K562 (cell line): Measurements from ENCODE around the gene WDR20. TPM values are rescaled to one million over a fixed set of nuclear protein-coding genes. Genes with fewer than 3 reads are reported as not detected.

Source experiments
- ATAC-seq: fragments of 200-7000 bp; cut with Tn5 transposase; 3 replicates; pipeline ENCODE4 v1.9.1; 2020; ENCODE audit warnings: moderate library complexity
- BruUV-seq: library from RNA; stranded (reverse); fragments of 400-500 nt; replicated peaks from 2 replicates; lab custom pipeline; 2021; lab: Mats Ljungman, UMichigan
- CTCF ChIA-PET: fragments of 300-600 bp; formaldehyde crosslinking; extraction: SDS; loops from one replicate; lab custom pipeline; 2021; ENCODE audit warnings: low intra/inter-chr PET ratio; lab: Yijun Ruan, JAX
- POLR2A ChIA-PET: fragments of 300-600, 350-650 bp; sonication (Branson Sonifier 250); formaldehyde crosslinking; extraction: SDS; loops from one replicate; lab custom pipeline; 2021; ENCODE audit warnings: antibody characterized with exemption, inconsistent platforms; lab: Yijun Ruan, JAX
- DNase-seq, 4 experiments: peaks; one replicate each; pipeline versions ENCODE4 v3.0.0 to v3.0.0-alpha.2; 2011 to 2018; ENCODE audit warnings: low spot score in 3 of 4, mixed read lengths in 3 of 4; ENCODE audit errors: extremely low read depth in 1 of 4
- FAIRE-seq: peaks from 2 replicates; lab custom pipeline; 2011; peaks lifted over from hg19 to GRCh38; lab: Jason Lieb, UNC
- H2AFZ ChIP-seq: 2 replicates; pipeline ENCODE4 v1.6.0; 2011; ENCODE audit warnings: low read depth, low read length, control low read depth, inconsistent platforms
- H3K27ac ChIP-seq: fragments of 200-600 bp; 3 replicates; pipeline ENCODE4 v1.8.0; 2011; ENCODE audit warnings: low read depth, mild to moderate bottlenecking, control low read depth, inconsistent platforms, low read length, moderate library complexity, mixed read lengths; ENCODE audit errors: extremely low read depth
- H3K27me3 ChIP-seq, 2 experiments: fragments of 300-600 bp in 1 of 2; 2 replicates in 1 of 2; 3 replicates in 1 of 2; pipeline versions ENCODE4 v1.6.0 to v1.8.0; 2011; ENCODE audit warnings: inconsistent platforms in 2 of 2, low read length in 2 of 2, mild to moderate bottlenecking in 1 of 2, mixed read lengths in 1 of 2, moderate library complexity in 1 of 2; ENCODE audit not compliant: control insufficient read depth in 2 of 2, insufficient read depth in 2 of 2
- H3K36me3 ChIP-seq: fragments of 300-600 bp; 3 replicates; pipeline ENCODE4 v1.8.0; 2011; ENCODE audit warnings: mild to moderate bottlenecking, low read length, inconsistent platforms; ENCODE audit not compliant: control insufficient read depth, insufficient read depth
- H3K4me1 ChIP-seq, 2 experiments: fragments of 200-600 bp in 1 of 2; replicated peaks in 1 of 2; 2 replicates in 1 of 2; 3 replicates in 1 of 2; pipeline versions ENCODE4 v1.5.1 to v1.8.0; 2011; ENCODE audit warnings: inconsistent platforms in 2 of 2, low read length in 2 of 2, mild to moderate bottlenecking in 1 of 2, mixed read lengths in 1 of 2, moderate library complexity in 1 of 2; ENCODE audit not compliant: control insufficient read depth in 2 of 2, insufficient read depth in 2 of 2
- H3K4me2 ChIP-seq: 2 replicates; pipeline ENCODE4 v1.6.1; 2011; ENCODE audit warnings: low read length, control low read depth, inconsistent platforms, mixed read lengths; ENCODE audit not compliant: insufficient read depth
- H3K4me3 ChIP-seq: fragments of 200-600 bp; sonication (generic), shearing (Covaris generic); 2 replicates; pipeline ENCODE4 v1.5.1; 2016; ENCODE audit warnings: control low read depth, inconsistent platforms
- H3K79me2 ChIP-seq: fragments of 200-600 bp; 3 replicates; pipeline ENCODE4 v1.8.0; 2011; ENCODE audit warnings: low read length, inconsistent platforms; ENCODE audit not compliant: control insufficient read depth, insufficient read depth
- H3K9ac ChIP-seq, 2 experiments: 2 replicates each; pipeline versions ENCODE4 v1.6.0 to v1.6.1; 2011; ENCODE audit warnings: low read depth in 2 of 2, low read length in 2 of 2, control low read depth in 1 of 2, inconsistent platforms in 1 of 2, mild to moderate bottlenecking in 1 of 2, mixed read lengths in 1 of 2; ENCODE audit not compliant: insufficient read depth in 1 of 2
- H3K9me1 ChIP-seq: one replicate; pipeline ENCODE4 v1.6.0; 2011; ENCODE audit warnings: inconsistent platforms, mild to moderate bottlenecking, low read length, moderate library complexity; ENCODE audit not compliant: control insufficient read depth, insufficient read depth
- H3K9me3 ChIP-seq: replicated peaks from 2 replicates; pipeline ENCODE4 v1.5.1; 2011; ENCODE audit warnings: low read depth, low read length, inconsistent platforms; ENCODE audit not compliant: control insufficient read depth, insufficient read depth
- H4K20me1 ChIP-seq: replicated peaks from 2 replicates; pipeline ENCODE4 v1.6.1; 2011; ENCODE audit warnings: low read length, inconsistent platforms, mixed read lengths; ENCODE audit not compliant: control insufficient read depth, insufficient read depth
- CEBPG ChIP-seq, 3 experiments: fragments of 200-800 bp in 1 of 3; sonication (Bioruptor generic) in 1 of 3; sonication (generic) in 1 of 3; formaldehyde crosslinking in 1 of 3; IDR thresholded peaks in 2 of 3; conservative IDR thresholded peaks in 1 of 3; 2 replicates each; pipeline versions ENCODE4 v1.6.1 to v1.8.0; 2016 to 2022; ENCODE audit warnings: missing compliant biosample characterization in 2 of 3, missing genetic modification characterization in 2 of 3, mild to moderate bottlenecking in 1 of 3, missing genetic modification reagents in 1 of 3
- CREM ChIP-seq: IDR thresholded peaks from 2 replicates; pipeline ENCODE4 v1.6.1; 2014; ENCODE audit warnings: antibody characterized with exemption, low read depth
- EP400 ChIP-seq: fragments of 450-650 bp; IDR thresholded peaks from 2 replicates; pipeline ENCODE4 v1.6.1; 2017; ENCODE audit warnings: antibody characterized with exemption, mild to moderate bottlenecking, moderate library complexity
- ETV1 ChIP-seq: fragments of 450-650 bp; conservative IDR thresholded peaks from 2 replicates; pipeline ENCODE4 v1.6.1; 2016; ENCODE audit warnings: missing genetic modification characterization, control low read depth, low read depth, missing compliant biosample characterization
- FOXA3 ChIP-seq, 2 experiments: fragments of 450-650 bp in 1 of 2; sonication (generic) in 1 of 2; formaldehyde crosslinking; IDR thresholded peaks in 1 of 2; conservative IDR thresholded peaks in 1 of 2; 2 replicates each; pipeline versions ENCODE4 v1.4.0 to v1.8.0; 2020 to 2022; ENCODE audit warnings: mild to moderate bottlenecking in 2 of 2, missing genetic modification reagents in 1 of 2
- HDAC6 ChIP-seq: IDR thresholded peaks from 2 replicates; pipeline ENCODE4 v1.6.1; 2012; ENCODE audit warnings: low read depth, mild to moderate bottlenecking, control low read depth, inconsistent platforms, low read length, moderate library complexity
- JUND ChIP-seq, 2 experiments: IDR thresholded peaks; 2 replicates in 1 of 2; 3 replicates in 1 of 2; pipeline ENCODE4 v1.6.1; 2011; ENCODE audit warnings: borderline replicate concordance in 2 of 2, low read depth in 2 of 2, low read length in 2 of 2, improper control_type of control experiment in 1 of 2, missing biosample characterization in 1 of 2, missing genetic modification characterization in 1 of 2, missing genetic modification reagents in 1 of 2
- MYC ChIP-seq, 2 experiments: fragments of 250-450 bp in 1 of 2; sonication (Bioruptor Pico) in 1 of 2; IDR thresholded peaks; 2 replicates each; pipeline versions ENCODE4 v1.5.1 to v1.6.1; 2012 to 2021; ENCODE audit warnings: low read depth in 2 of 2, borderline replicate concordance in 1 of 2, improper control_type of control experiment in 1 of 2, low read length in 1 of 2, mild to moderate bottlenecking in 1 of 2, moderate library complexity in 1 of 2
- TARDBP ChIP-seq: fragments of 450-650 bp; IDR thresholded peaks from 2 replicates; pipeline ENCODE4 v1.6.1; 2016
- TFAM ChIP-seq: fragments of 250-450 bp; sonication (Bioruptor Pico); conservative IDR thresholded peaks from 2 replicates; pipeline ENCODE4 v1.5.0; 2021; ENCODE audit warnings: mild to moderate bottlenecking, moderate library complexity
- WGBS: fragments of 100-300 bp; shearing (Covaris generic); methylation state at CpG from one replicate; pipeline ENCODE4 v1.1.6; 2016; ENCODE audit warnings: low coverage, mixed read lengths; ENCODE audit not compliant: insufficient coverage; ENCODE audit errors: missing lambda C conversion rate; 5-methylcytosine and 5-hydroxymethylcytosine counted together
- in situ Hi-C: fragments of 300-500 bp; cut with MboI; formaldehyde crosslinking; loops from 4 replicates; pipeline ENCODE4 v1.15.0; 2018; ENCODE audit warnings: inconsistent platforms, mixed read lengths
- intact Hi-C: fragments of 100-400 bp; cut with micrococcal nuclease; formaldehyde crosslinking; loops from 2 replicates; pipeline ENCODE4 v1.14.2; 2022
- polyA plus RNA-seq, 8 experiments: library from polyadenylated mRNA; depleted of rRNA in 4 of 8; stranded (reverse) in 5 of 8; unstranded in 3 of 8; fragments of >200 nt; fragmentation: Nextera tagmentation in 2 of 8; fragmentation: Illumina TruSeq in 1 of 8; extraction: Ambion mirVana in 2 of 8; extraction: Trizol in 1 of 8; gene quantifications; 2 replicates each; pipeline versions ENCODE4 v1.2.1 to v1.2.3, GENCODE V29; 2011 to 2014; ENCODE audit warnings: inconsistent platforms in 1 of 8, missing spikeins in 1 of 8
- total RNA-seq, 7 experiments: library from RNA; depleted of rRNA in 6 of 7; stranded (reverse); fragments of >200 nt in 6 of 7; fragmentation: Illumina TruSeq in 2 of 7; extraction: Trizol in 2 of 7; gene quantifications; 2 replicates each; pipeline versions ENCODE4 v1.2.1 to v1.2.3, GENCODE V29; 2011 to 2021; ENCODE audit warnings: low replicate concordance in 1 of 7
- TF ChIP-seq, protein P1 (sequence below), 2 experiments: fragments of 450-650 bp in 1 of 2; sonication (generic) in 1 of 2; formaldehyde crosslinking in 1 of 2; IDR thresholded peaks in 1 of 2; conservative IDR thresholded peaks in 1 of 2; 2 replicates each; pipeline versions ENCODE4 v1.6.1 to v1.8.1; 2016 to 2023; ENCODE audit warnings: mild to moderate bottlenecking in 2 of 2, moderate library complexity in 2 of 2, inconsistent platforms in 1 of 2, missing genetic modification reagents in 1 of 2
- TF ChIP-seq, protein P2 (sequence below): fragments of 450-650 bp; formaldehyde crosslinking; IDR thresholded peaks from 2 replicates; pipeline ENCODE4 v1.4.0; 2020; ENCODE audit warnings: mild to moderate bottlenecking, moderate library complexity
- TF ChIP-seq, protein P3 (sequence below), 2 experiments: fragments of 450-650 bp; conservative IDR thresholded peaks; 2 replicates each; pipeline ENCODE4 v1.6.1; 2017; ENCODE audit warnings: mild to moderate bottlenecking in 2 of 2, moderate library complexity in 2 of 2
- TF ChIP-seq, protein P4 (sequence below): fragments of 250-450 bp; sonication (Bioruptor Pico); IDR thresholded peaks from 2 replicates; pipeline ENCODE4 v1.4.0; 2020; ENCODE audit warnings: mild to moderate bottlenecking

The WDR20 gene
- total and polyA plus RNA-seq, 9 of the 15 experiments (the other 6 are each of a cell fraction or from before 2014, with no cell fraction given), result 7.0 to 15.3 (median 11.8) TPM

DNA sequence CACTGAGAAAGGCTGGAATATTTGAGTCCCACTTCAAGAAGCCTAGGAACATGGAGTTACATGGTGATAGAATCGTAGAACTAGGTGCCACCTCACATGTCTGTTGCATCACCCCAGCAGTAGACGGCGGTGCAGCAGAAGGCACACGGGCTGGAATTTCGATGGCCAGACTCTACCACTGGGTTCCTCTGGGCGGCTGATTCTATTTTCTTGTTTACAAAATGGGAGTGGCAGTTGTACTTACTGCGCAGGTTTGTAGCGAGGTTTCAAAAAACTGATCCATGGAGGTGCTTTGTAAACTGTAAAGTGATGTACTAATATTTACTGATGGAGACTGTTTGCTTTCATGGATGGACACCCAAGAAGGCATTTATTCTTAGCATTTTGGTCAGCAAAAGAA is 45.7 kb downstream of the WDR20 start:
- ChIA-PET CTCF (no interaction called here), POLR2A (no interaction called here)
- BruUV-seq, result no TSS peak
- intact Hi-C loops, result no loop called here
- no peak overlapping the region for H2AFZ ChIP-seq
- H3K4me2 ChIP-seq, result no peak overlapping the region
- no peaks in the 10 kb centered on the region; the same call in 1 of the 2 replicates for H4K20me1 ChIP-seq
- peaks cover 3% of the 10 kb centered on the region; the same call in 1 of the 3 replicates for H3K36me3 ChIP-seq
- no peak overlapping the region; a peak in 1 of 4 replicates for H3K9ac ChIP-seq
- DNase-seq (peak in 1 of 4 experiments; percentile 19), FAIRE-seq (no peak), ATAC-seq (peak; percentile 57)
- H3K9me1 ChIP-seq, result peaks cover 3% of the 10 kb centered on the region
- no peaks in the 10 kb centered on the region for H3K9me3 ChIP-seq
- 60% methylated on average over 6 of the region's 8 CpGs for WGBS
- H3K27me3 ChIP-seq, result no peaks in the 10 kb centered on the region
- no peak overlapping the region for H3K4me3 ChIP-seq
- in situ Hi-C loops, result no loop called here
- no peak overlapping the region for H3K27ac ChIP-seq
- peaks cover 0 to 28% of the 10 kb centered on the region in 2 experiments; a peak in 3 of 5 replicates for H3K4me1 ChIP-seq
- H3K79me2 ChIP-seq, result peaks cover 76% of the 10 kb centered on the region
- TF ChIP-seq, protein P1, sequence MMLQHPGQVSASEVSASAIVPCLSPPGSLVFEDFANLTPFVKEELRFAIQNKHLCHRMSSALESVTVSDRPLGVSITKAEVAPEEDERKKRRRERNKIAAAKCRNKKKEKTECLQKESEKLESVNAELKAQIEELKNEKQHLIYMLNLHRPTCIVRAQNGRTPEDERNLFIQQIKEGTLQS (IDR thresholded peaks at IDR 0.05), result peak; percentile 78
- TF ChIP-seq, protein P1 (CRISPR knock-in tag; conservative IDR thresholded peaks at IDR 0.05), result no peak
- TF ChIP-seq HDAC6, result no peak
- TF ChIP-seq ETV1, result no peak
- peak; percentile 40; the same call in 1 of the 2 replicates for TF ChIP-seq EP400
- TF ChIP-seq CEBPG (CRISPR knock-in tag; IDR thresholded peaks at IDR 0.05), result peak; percentile 42; the same call in 1 of the 2 replicates
- peak in 1 of 2 experiments; percentile 28; a peak in 1 of 4 replicates for TF ChIP-seq CEBPG (tag; conservative IDR thresholded peaks at IDR 0.05 in 1 of 2, IDR thresholded peaks at IDR 0.05 in 1 of 2)
- TF ChIP-seq TARDBP, result no peak
- no peak for TF ChIP-seq CREM
- 0 out of 4 replicates have a peak, but pooled peaks of 1 of the 2 experiments have one; percentile 19 for TF ChIP-seq FOXA3 (CRISPR knock-in tag; conservative IDR thresholded peaks at IDR 0.05 in 1 of 2, IDR thresholded peaks at IDR 0.05 in 1 of 2)
- TF ChIP-seq, protein P2, sequence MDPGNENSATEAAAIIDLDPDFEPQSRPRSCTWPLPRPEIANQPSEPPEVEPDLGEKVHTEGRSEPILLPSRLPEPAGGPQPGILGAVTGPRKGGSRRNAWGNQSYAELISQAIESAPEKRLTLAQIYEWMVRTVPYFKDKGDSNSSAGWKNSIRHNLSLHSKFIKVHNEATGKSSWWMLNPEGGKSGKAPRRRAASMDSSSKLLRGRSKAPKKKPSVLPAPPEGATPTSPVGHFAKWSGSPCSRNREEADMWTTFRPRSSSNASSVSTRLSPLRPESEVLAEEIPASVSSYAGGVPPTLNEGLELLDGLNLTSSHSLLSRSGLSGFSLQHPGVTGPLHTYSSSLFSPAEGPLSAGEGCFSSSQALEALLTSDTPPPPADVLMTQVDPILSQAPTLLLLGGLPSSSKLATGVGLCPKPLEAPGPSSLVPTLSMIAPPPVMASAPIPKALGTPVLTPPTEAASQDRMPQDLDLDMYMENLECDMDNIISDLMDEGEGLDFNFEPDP, result no peak
- TF ChIP-seq JUND (IDR thresholded peaks at IDR 0.05; ENCODE audit: borderline replicate concordance, low read depth, low read length), result peak; percentile 2; the same call in 1 of the 2 replicates
- no peak for TF ChIP-seq JUND (tag; IDR thresholded peaks at IDR 0.05; ENCODE audit: borderline replicate concordance, low read depth, low read length)
- TF ChIP-seq, protein P3, sequence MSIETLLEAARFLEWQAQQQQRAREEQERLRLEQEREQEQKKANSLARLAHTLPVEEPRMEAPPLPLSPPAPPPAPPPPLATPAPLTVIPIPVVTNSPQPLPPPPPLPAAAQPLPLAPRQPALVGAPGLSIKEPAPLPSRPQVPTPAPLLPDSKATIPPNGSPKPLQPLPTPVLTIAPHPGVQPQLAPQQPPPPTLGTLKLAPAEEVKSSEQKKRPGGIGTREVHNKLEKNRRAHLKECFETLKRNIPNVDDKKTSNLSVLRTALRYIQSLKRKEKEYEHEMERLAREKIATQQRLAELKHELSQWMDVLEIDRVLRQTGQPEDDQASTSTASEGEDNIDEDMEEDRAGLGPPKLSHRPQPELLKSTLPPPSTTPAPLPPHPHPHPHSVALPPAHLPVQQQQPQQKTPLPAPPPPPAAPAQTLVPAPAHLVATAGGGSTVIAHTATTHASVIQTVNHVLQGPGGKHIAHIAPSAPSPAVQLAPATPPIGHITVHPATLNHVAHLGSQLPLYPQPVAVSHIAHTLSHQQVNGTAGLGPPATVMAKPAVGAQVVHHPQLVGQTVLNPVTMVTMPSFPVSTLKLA (conservative IDR thresholded peaks at IDR 0.05), result no peak
- TF ChIP-seq, protein P4, sequence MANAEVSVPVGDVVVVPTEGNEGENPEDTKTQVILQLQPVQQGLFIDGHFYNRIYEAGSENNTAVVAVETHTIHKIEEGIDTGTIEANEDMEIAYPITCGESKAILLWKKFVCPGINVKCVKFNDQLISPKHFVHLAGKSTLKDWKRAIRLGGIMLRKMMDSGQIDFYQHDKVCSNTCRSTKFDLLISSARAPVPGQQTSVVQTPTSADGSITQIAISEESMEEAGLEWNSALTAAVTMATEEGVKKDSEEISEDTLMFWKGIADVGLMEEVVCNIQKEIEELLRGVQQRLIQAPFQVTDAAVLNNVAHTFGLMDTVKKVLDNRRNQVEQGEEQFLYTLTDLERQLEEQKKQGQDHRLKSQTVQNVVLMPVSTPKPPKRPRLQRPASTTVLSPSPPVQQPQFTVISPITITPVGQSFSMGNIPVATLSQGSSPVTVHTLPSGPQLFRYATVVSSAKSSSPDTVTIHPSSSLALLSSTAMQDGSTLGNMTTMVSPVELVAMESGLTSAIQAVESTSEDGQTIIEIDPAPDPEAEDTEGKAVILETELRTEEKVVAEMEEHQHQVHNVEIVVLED, result no peak
- no peak for TF ChIP-seq TFAM
- TF ChIP-seq MYC (IDR thresholded peaks at IDR 0.05; ENCODE audit: low read depth, low read length), result peak; percentile 47; the same call in 1 of the 2 replicates
- TF ChIP-seq MYC (CRISPR knock-in tag; IDR thresholded peaks at IDR 0.05; ENCODE audit: borderline replicate concordance, low read depth), result no peak
